Measurements from ENCODE around the gene CCNB1IP1.
A peak's percentile ranks its signal among the peaks of the same experiment; 100 is the strongest.
"Not testable (repeated sequence)": the region's sequence is repeated elsewhere in the genome, so short reads cannot be mapped to it uniquely, and the experiment has no call there.

Gene CCNB1IP1, protein sequence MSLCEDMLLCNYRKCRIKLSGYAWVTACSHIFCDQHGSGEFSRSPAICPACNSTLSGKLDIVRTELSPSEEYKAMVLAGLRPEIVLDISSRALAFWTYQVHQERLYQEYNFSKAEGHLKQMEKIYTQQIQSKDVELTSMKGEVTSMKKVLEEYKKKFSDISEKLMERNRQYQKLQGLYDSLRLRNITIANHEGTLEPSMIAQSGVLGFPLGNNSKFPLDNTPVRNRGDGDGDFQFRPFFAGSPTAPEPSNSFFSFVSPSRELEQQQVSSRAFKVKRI

DNA sequence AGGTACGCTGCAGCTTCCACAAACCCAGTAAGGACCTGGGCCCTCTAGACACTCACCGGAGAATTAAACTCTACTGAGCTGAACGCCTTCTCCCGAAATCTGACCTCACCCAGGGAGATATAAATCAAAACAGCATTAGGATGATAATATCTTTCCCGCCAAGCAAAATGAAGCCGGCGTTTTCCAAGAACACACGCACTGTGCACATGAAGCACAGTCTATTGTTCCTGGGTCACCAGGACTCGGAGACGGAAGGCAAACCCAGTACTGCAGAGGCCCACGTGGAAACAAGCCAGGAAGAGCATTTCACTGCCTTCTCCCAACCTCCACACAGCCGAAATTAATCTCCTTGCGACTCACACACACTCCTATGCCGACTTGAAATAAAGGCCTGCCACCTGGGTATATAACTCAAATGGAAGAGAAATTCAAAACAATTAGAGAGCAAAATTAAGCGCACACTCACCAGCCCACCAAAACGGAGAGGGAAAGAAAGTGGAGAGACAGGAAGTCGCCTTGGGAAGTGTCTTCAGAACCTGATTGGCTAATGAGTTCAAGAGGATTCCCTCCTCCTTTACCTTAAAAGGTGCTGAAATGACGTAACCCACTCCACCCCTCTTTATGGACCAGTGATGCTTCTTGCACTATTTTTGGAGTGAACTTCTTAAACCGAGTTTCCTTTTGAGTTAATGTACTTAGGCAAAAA is at the start of gene CCNB1IP1:
Gene CCNB1IP1 (minus strand): TSS at position 492 of the 706 bp plus-strand sequence. CDS start 16,756 bp downstream, outside the sequence.
- DNase-seq (ENCODE audit: low read depth), result peak; percentile 84
- peak within 1 kb of the TSS; percentile 73 for H3K4me3 ChIP-seq (ENCODE audit: low read depth, low read length)

DNA sequence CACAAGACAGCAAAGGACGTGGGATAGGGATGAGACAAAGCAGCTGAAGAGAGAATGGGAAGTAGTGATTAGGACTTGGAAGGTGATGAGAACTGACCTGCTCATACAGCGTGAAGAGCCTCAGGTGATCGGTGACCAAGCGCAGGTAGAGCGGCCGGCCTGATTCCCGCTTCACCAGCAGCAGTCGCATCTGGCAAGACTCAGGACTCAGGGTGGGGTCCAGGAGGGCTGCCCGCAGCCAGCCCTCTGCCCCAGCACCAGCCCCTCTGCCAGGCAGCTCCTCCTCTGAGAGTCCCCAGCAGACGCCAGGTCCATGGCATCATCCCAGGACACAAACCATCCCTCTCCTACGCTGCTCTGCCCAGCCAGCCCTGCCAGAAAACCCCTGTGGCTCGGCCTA is 49.4 kb upstream of the CCNB1IP1 start:
- DNase-seq (ENCODE audit: low read depth), result no peak
- no peak overlapping the region for H3K4me3 ChIP-seq (ENCODE audit: low read depth, low read length)

DNA sequence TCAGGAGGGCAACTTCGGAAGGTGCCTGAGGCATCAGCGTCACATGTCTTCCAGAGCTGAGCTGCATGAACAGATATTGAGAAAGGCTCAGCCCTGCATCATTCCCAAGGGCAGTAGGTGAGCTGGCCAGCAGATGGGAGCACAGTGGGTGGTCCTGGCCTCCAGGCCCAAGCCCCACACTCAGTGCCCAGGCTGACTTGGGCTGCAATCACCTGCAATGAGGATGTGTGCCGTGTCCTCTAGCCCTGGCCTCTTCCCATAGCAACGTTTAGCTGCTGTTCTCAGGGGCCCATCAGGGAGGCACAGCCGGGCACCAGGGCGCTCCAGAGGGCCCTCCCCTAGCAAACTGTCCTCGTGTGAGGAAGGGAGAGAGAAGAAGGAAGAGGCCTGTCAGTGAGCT is 48.3 kb upstream of the CCNB1IP1 start:
- H3K4me3 ChIP-seq (ENCODE audit: low read depth, low read length), result no peak overlapping the region
- DNase-seq (ENCODE audit: low read depth), result no peak

DNA sequence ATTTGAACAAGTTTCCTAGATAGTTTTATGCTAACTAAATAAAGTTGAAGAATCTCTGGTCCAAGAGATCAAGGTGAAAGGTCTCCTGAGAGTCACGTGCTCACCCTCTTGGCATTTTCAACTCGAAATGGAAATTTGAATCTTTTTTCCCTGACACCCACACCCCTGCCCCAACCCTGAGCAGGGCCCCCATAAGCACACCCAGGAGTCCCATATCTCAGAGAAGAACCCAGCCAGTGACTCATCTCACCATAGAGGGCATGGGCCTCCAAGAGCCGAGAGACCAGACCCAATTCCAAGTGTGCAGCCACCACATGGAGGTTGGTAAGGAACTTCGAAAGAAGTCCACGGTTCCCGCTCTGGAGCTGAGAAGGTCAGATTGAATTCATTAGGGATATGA is 47.6 kb upstream of the CCNB1IP1 start:
- H3K4me3 ChIP-seq (ENCODE audit: low read depth, low read length), result no peak overlapping the region
- DNase-seq (ENCODE audit: low read depth), result no peak

DNA sequence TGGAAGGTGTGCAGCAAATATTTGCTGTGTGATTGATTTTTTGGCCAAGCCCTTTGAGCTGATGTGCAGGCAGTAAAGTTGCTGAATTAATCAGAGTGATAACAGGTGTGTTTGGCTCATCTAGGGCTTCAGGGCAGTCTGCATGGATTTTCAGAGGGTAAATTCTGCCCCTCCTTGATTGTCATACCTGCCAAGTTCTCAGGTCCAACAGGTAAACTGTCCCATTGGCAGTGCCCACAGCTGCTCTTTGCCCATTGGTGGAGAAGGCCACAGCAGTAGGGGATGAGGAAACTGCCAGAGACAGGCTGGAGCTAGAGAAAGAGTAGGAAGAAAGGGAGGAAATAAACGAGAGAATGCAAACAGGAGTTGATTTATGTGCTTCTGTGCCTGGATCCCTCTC is 46.7 kb upstream of the CCNB1IP1 start:
- no peak for DNase-seq (ENCODE audit: low read depth)
- no peak overlapping the region for H3K4me3 ChIP-seq (ENCODE audit: low read depth, low read length)

DNA sequence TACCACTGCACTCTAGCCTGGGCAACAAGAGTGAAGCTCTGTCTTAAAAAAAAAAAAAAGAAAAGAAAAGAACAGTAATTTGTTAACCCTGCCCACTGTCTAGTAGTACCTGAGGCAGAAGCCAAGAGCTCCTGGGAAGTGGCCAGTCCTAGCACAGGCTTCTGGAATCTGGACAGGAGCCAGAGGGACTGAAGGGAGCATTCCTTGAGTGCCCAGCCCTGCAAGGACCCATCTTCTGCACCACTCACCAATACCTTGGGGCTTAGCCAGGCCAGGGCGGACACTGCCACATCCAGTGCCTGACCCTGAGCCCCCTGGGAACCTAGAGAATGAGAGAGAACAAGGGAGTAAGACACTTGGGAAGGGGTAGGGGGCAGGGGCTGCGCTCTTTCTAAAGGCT is 44.1 kb upstream of the CCNB1IP1 start:
- DNase-seq (ENCODE audit: low read depth), result no peak
- H3K4me3 ChIP-seq (ENCODE audit: low read depth, low read length), result no peak overlapping the region

DNA sequence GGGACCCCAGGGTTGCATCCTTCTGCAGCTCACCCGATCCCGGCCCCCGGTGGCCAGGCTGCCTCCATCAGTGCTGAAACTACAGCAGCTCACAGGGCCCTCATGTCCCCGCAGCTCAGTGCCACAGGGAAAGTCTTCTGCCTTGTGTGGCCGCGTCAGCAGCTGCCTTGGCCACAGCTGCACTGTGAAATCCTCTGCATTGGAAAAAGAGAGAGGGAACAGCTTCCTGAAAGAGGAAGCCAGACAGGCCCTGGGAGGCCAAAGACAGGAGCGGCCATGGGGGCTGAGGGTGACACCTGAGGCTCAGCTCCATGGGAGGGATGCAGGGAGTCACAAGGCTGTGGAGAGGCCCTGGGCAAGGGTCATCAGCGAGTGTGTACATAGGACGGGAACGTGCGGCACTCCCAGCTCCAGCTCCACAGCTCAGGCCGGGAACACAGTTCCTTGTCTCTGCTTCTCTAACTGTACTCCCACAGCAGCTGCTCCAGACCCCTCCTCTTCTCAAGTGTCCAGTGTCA is 43.1 kb upstream of the CCNB1IP1 start:
- no peak overlapping the region for H3K4me3 ChIP-seq (ENCODE audit: low read depth, low read length)
- DNase-seq (ENCODE audit: low read depth), result no peak

DNA sequence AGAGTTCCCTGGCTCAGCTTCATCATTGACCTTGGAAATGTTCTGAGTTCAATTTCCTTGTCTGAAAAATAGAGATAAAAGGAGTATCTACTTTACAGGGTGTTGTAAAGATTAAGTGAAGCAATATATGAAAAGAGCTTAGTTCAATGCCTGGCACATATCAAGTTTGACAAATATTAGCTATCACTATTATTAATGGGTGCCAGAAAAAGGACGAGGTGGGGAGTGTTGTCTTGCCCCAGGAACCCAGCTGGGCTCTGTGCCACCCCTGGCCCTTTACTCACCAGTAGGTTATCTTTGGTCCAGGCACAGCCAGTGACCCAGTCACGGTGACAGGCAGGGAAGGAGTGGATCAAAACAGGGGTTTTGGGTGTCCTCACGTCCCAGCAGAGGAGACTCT is 42.4 kb upstream of the CCNB1IP1 start:
- no peak for DNase-seq (ENCODE audit: low read depth)
- no peak overlapping the region for H3K4me3 ChIP-seq (ENCODE audit: low read depth, low read length)

DNA sequence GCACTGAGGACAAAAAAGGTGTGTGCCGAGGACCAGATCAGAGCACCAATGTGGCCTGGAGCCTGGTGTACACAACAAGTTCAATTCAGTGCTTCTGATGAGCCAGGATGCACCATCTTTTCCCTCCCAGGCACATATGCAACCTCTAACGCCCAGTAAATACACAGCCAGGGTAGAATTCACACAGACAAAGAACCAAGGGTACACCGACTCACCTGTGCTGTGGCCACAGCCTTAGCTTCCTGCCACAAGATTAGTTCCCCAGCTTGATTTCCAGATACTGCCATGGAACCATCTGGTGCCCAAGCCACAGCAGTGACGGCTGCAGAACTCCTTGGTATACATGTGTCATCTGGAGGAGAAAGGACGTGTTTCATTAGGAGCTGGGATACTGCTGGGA is 39.7 kb upstream of the CCNB1IP1 start:
- H3K4me3 ChIP-seq (ENCODE audit: low read depth, low read length), result no peak overlapping the region
- DNase-seq (ENCODE audit: low read depth), result no peak

DNA sequence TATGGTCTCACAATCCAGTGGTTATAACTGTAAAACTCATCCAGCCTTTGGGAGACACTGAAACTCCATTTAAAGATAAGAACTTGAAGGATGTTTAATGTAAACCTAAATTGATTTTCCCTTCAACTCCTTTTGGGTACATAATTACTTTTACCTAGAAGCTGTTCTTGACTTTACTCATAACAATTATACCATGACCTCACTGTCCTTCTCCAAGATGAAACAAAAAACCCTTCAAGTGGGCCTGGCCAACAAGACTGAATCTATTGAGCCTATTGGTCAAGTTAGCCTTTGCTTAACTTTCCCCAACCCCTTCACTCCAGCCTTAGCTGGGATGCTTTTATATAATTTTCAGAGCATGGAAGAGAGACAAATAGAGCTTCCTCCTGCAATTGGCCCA is 32.8 kb upstream of the CCNB1IP1 start:
- DNase-seq (ENCODE audit: low read depth), result no peak
- H3K4me3 ChIP-seq (ENCODE audit: low read depth, low read length), result no peak overlapping the region

DNA sequence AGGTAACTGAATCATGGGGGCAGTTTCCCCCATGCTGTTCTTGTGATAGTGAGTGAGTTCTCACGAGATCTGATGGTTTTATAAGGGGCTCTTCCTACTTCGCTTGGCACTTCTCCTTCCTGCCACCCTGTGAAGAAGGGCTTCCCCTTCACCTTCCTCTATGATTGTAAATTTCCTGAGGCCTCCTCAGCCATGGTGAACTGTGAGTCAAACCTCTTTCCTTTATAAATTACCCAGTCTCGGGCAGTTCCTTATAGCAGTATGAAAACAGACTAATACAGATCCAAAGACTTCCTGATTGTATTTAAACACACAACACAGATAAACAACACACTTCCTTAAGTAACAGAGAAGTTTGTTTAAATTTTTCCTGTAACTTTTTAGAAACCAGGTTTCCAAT is 25.4 kb upstream of the CCNB1IP1 start:
- DNase-seq (ENCODE audit: low read depth); H3K4me3 ChIP-seq (ENCODE audit: low read depth, low read length): not testable (repeated sequence)

DNA sequence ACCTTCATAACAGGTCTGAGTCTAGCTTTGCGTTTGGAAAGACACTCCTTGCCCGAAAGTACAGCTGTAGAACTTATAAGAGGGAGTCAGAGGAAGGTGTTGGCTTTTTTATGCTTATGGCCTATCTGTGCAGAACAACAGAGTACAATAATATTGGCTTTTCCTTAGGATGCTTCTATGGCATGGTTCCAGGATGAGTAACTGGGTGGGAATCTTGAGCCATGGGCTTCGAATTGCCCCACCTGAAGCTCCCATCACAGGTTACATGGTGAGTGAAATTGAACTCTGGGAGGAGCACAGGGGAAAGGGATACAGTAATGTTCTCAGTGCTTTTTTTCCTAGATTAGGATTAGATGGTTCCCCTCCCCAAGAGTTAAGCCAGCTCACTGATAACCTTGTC is 23.3 kb upstream of the CCNB1IP1 start:
- no peak for DNase-seq (ENCODE audit: low read depth)
- H3K4me3 ChIP-seq (ENCODE audit: low read depth, low read length), result no peak overlapping the region

DNA sequence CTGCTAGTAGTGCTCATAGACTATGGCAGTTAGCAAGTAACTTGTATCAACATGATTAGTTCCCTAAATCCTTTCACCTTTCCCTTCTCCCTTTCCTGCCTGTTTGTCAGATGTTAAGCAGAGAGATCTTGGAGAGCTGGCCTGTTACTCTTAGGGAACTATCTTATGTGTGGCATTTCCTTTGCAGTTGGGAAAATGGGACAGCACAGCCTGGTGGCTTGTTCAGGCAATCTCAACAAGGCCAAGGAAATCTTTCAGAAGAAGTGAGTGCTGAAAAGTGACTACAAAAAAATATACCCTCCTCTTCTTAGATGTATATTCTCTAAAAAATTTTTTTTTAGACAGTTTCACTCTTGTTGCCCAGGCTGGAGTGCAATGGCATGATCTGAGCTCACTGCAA is 17.8 kb upstream of the CCNB1IP1 start:
- no peak overlapping the region for H3K4me3 ChIP-seq (ENCODE audit: low read depth, low read length)
- no peak for DNase-seq (ENCODE audit: low read depth)

DNA sequence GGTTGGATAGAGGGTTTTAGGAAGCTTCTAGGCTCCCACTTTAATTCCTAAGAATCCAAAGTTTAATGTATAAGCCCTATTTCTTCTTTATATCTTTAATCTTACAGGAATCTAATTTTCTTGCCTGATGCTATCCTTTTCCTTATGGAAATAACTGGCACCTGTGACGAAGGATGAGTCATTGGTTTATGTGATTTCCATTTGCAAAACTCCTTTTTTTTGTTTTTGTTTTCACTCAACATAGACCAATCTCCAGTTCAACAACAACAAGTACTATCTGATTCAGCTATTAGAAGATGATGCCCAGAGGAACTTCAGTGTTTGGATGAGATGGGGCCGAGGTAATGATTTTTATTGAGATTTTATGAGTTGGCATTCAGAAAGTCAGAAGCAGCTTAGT is 17.2 kb upstream of the CCNB1IP1 start:
- no peak for DNase-seq (ENCODE audit: low read depth)
- H3K4me3 ChIP-seq (ENCODE audit: low read depth, low read length), result no peak overlapping the region

DNA sequence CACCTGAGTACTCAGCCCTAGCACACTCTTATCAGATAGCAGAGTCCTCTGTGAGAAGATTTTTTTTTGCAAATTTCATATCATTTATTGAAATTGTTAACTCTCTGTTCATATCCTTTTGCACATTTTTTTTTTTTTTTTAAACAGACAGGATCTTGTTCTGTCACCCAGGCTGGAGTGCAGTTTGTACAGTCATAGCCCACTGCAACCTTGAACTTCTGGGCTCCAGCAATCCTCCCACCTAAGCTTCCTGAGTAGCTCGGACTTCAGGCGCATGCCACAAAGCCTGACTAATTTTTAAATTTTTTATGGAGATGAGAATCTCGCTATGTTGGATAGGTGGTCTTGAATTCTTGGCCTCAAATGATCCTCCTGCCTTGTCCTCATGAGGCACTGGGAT is 14.7 kb upstream of the CCNB1IP1 start:
- no peak for DNase-seq (ENCODE audit: low read depth)
- H3K4me3 ChIP-seq (ENCODE audit: low read depth, low read length), result no peak overlapping the region

DNA sequence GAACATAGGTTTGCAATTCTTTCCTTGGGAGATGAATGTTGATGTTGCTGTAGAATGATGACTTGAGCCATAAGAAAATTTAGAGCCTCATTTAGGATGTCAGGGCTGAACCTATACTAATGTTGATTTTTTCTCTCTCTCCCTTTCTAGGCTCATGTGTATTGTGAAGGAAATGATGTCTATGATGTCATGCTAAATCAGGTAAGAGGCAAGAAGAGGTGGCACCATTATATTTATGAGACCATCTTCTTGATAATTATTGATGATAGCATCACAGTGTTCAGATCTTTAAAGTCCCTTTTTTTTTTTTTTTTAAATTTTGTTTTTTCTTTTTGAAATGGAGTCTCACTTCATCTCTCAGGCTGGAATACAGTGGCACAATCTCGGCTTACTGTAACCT is 13.6 kb upstream of the CCNB1IP1 start:
- no peak for DNase-seq (ENCODE audit: low read depth)
- H3K4me3 ChIP-seq (ENCODE audit: low read depth, low read length), result no peak overlapping the region

DNA sequence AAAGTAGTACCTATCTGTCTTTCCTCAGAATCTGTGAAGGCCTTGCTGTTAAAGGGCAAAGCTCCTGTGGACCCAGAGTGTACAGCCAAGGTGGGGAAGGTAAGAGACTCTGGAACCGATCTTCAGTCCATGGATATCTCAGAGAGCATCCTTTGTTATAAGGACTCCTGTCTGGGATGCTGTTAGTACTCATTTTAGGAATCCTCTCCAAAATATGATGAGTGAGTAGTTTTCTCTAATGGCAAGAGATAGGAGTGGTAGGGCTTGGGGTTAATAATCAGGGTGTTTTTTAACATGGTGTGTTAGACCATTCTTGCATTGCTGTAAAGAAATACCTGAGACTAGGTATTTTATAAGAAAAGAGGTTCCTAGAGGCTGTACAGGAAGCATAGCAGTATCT is 12.3 kb upstream of the CCNB1IP1 start:
- no peak overlapping the region for H3K4me3 ChIP-seq (ENCODE audit: low read depth, low read length)
- DNase-seq (ENCODE audit: low read depth), result no peak

DNA sequence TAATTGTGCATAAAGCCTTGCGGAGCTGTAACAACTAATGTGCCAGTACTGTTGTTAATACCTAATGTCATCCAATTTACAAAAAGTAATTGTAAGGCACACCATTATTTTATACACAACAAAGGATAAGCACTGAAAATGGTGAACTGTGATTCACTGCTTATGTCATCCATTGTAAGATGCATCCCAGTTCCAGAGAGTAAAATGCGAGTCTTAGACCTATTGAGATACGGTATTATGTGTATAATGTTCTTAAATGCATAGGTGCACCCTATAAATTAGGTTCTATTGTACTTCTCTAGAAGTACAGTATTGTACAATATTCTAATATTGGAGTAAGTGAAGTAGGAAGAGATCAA is 10.8 kb upstream of the CCNB1IP1 start:
- no peak for DNase-seq (ENCODE audit: low read depth)
- H3K4me3 ChIP-seq (ENCODE audit: low read depth, low read length), result peak overlapping the region; percentile 73

DNA sequence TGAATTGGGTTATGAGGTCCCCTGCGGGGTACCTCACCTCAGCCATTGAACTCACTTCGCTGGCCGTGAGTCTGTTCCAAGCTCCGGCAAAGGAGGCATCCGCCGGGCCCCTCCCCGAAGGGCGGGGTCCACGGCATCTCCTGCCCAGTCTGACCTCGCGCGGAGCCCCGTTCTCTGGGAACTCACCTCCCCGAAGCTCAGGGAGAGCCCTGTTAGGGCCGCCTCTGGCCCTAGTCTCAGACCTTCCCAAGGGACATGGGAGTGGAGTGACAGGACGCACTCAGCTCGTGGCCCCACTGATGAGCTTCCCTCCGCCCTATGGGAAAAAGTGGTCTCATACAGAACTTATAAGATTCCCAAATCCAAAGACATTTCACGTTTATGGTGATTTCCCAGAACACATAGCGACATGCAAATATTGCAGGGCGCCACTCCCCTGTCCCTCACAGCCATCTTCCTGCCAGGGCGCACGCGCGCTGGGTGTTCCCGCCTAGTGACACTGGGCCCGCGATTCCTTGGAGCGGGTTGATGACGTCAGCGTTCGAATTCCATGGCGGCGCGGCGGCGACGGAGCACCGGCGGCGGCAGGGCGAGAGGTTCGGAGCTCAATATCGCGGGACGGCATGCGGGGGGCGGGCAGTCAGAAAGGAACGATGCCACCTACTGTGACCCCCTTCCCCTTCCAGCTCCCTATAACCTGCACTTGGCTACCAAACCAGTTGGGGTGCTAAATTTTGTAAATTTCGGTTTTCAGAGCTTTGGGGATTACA is 10.2 kb upstream of the CCNB1IP1 start, which contains the start of gene PARP2:
Gene PARP2 (plus strand): TSS at position 544 of the 770 bp plus-strand sequence. CDS start 7 bp downstream, at position 551.
- DNase-seq (ENCODE audit: low read depth), result peak; percentile 99
- peak within 1 kb of the TSS; percentile 73 for H3K4me3 ChIP-seq (ENCODE audit: low read depth, low read length)

DNA sequence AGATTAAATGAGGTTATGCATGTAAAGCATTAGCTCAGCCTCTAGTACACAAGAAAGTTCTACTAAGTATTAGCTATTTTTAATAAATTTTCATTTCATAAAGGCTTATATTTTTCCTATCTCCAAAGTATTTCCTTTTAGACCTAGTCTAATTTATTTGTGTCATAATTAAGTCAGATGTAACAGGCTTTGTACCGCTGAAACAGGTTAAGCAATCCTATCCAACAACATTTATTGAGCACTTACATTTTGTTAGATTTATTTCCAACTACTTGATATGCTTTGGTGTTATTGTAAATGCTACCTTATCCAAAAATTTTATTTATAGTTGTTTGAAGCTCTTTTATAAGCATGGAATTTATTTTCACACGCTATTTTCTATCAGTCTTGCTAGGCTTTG is 8.6 kb upstream of the CCNB1IP1 start:
- H3K4me3 ChIP-seq (ENCODE audit: low read depth, low read length), result peak overlapping the region; percentile 73
- no peak for DNase-seq (ENCODE audit: low read depth)
